Neural cell (in vitro differentiated cells): Measurements from ENCODE around the gene TAF3. TPM values are rescaled to one million over a fixed set of nuclear protein-coding genes. Genes with fewer than 3 reads are reported as not detected.

Experiments used
- H2AFZ ChIP-seq: fragments of 200-600, 300-800 bp; sonication (generic), shearing (Covaris generic); 2 replicates; pipeline ENCODE4 v1.6.0; 2014; ENCODE audit warnings: low read depth, mild to moderate bottlenecking, antibody characterized with exemption, low read length, moderate library complexity
- H3F3A ChIP-seq: fragments of 200-600 bp; shearing (Covaris generic); 2 replicates; pipeline ENCODE4 v1.6.1; 2016; ENCODE audit warnings: mild to moderate bottlenecking, moderate library complexity, mixed read lengths, antibody characterized with exemption, low read length; ENCODE audit not compliant: insufficient read depth, poor library complexity, severe bottlenecking
- H3K27ac ChIP-seq: fragments of 200-600, 300-800 bp; sonication (generic), shearing (Covaris generic); 2 replicates; pipeline ENCODE4 v1.5.1; 2014; ENCODE audit warnings: mild to moderate bottlenecking, low read length, moderate library complexity
- H3K27me3 ChIP-seq: fragments of 300-800, 200-600 bp; sonication (generic), shearing (Covaris generic); 2 replicates; pipeline ENCODE4 v1.6.0; 2014; ENCODE audit warnings: mild to moderate bottlenecking, low read depth, low read length, moderate library complexity; ENCODE audit not compliant: insufficient read depth
- H3K36me3 ChIP-seq: fragments of 300-800, 200-600 bp; sonication (generic), shearing (Covaris generic); 2 replicates; pipeline ENCODE4 v1.5.1; 2014; ENCODE audit warnings: mild to moderate bottlenecking, antibody characterized with exemption, low read length, moderate library complexity; ENCODE audit not compliant: insufficient read depth
- H3K4me2 ChIP-seq: fragments of 300-800, 200-600 bp; sonication (generic), shearing (Covaris generic); 2 replicates; pipeline ENCODE4 v1.6.0; 2014; ENCODE audit warnings: mild to moderate bottlenecking, low read length
- H3K4me3 ChIP-seq: fragments of 300-800, 200-600 bp; sonication (generic), shearing (Covaris generic); 2 replicates; pipeline ENCODE4 v1.5.1; 2014; ENCODE audit warnings: mild to moderate bottlenecking, low read length, moderate library complexity
- H3K79me2 ChIP-seq: fragments of 200-600 bp; shearing (Covaris generic); replicated peaks from 2 replicates; pipeline ENCODE4 v1.6.0; 2014; ENCODE audit warnings: mild to moderate bottlenecking, low read length, moderate library complexity; ENCODE audit not compliant: insufficient read depth
- H3K9ac ChIP-seq: fragments of 300-800, 200-600 bp; sonication (generic), shearing (Covaris generic); 2 replicates; pipeline ENCODE4 v1.6.1; 2016; ENCODE audit warnings: mild to moderate bottlenecking, low read length, mixed read lengths
- H3K9me2 ChIP-seq: fragments of 200-600 bp; shearing (Covaris generic); 2 replicates; pipeline ENCODE4 v1.6.1; 2016; ENCODE audit warnings: mild to moderate bottlenecking, low read length, mixed read lengths; ENCODE audit not compliant: insufficient read depth
- H3K9me3 ChIP-seq: fragments of 200-600, 300-800 bp; sonication (generic), shearing (Covaris generic); 2 replicates; pipeline ENCODE4 v1.6.1; 2016; ENCODE audit warnings: mild to moderate bottlenecking, mixed run types, low read length, moderate library complexity, mixed read lengths
- H4K20me1 ChIP-seq: fragments of 200-600 bp; shearing (Covaris generic); 2 replicates; pipeline ENCODE4 v1.6.1; 2016; ENCODE audit warnings: mild to moderate bottlenecking, mixed run types; ENCODE audit not compliant: insufficient read depth
- CTCF ChIP-seq: fragments of 450-650 bp; IDR thresholded peaks from 2 replicates; pipeline ENCODE4 v1.5.1; 2014; ENCODE audit warnings: antibody characterized with exemption, mild to moderate bottlenecking, moderate library complexity; ENCODE audit not compliant: poor library complexity, severe bottlenecking
- EP300 ChIP-seq: fragments of 450-650 bp; conservative IDR thresholded peaks from 2 replicates; pipeline ENCODE4 v1.6.1; 2014; ENCODE audit warnings: antibody characterized with exemption, mild to moderate bottlenecking, moderate library complexity; ENCODE audit not compliant: poor library complexity, severe bottlenecking
- EZH2 ChIP-seq: fragments of 200-600, 300-800 bp; shearing (Covaris generic), sonication (generic); IDR thresholded peaks from 2 replicates; pipeline ENCODE4 v1.6.1; 2014; ENCODE audit warnings: antibody characterized with exemption, low read length, borderline replicate concordance, mild to moderate bottlenecking; ENCODE audit not compliant: insufficient read depth, poor library complexity, severe bottlenecking
- MXI1 ChIP-seq: fragments of 450-650 bp; conservative IDR thresholded peaks from 2 replicates; pipeline ENCODE4 v1.6.1; 2014; ENCODE audit warnings: antibody characterized with exemption, mild to moderate bottlenecking; ENCODE audit not compliant: poor library complexity, severe bottlenecking
- POLR2AphosphoS5 ChIP-seq: IDR thresholded peaks from 2 replicates; pipeline ENCODE4 v1.6.1; 2012
- RAD21 ChIP-seq: fragments of 450-650 bp; conservative IDR thresholded peaks from 2 replicates; pipeline ENCODE4 v1.6.1; 2014; ENCODE audit warnings: antibody characterized with exemption, mild to moderate bottlenecking, moderate library complexity
- REST ChIP-seq: IDR thresholded peaks from 2 replicates; pipeline ENCODE4 v1.6.1; 2012; ENCODE audit warnings: borderline replicate concordance
- SMC3 ChIP-seq: fragments of 450-650 bp; conservative IDR thresholded peaks from 2 replicates; pipeline ENCODE4 v1.6.1; 2014; ENCODE audit warnings: antibody characterized with exemption, mild to moderate bottlenecking, moderate library complexity; ENCODE audit not compliant: poor library complexity
- TAF1 ChIP-seq: IDR thresholded peaks from 2 replicates; pipeline ENCODE4 v1.6.1; 2012; ENCODE audit warnings: low read depth
- polyA plus RNA-seq: library from polyadenylated mRNA; depleted of rRNA; stranded (reverse); fragments of >200 nt; gene quantifications from 2 replicates; pipeline ENCODE4 v1.2.3, GENCODE V29; 2014

TAF3 gene
- polyA plus RNA-seq, 1 donor from 2014 or later = 2.0 TPM

GRCh38 chr10:7886056-7886455 is 67.8 kb downstream of the TAF3 start:
- no peak overlapping the region for H3K9ac ChIP-seq
- no peak overlapping the region for H3K4me3 ChIP-seq
- H3F3A ChIP-seq = no peaks in the 10 kb centered on the region
- no peak overlapping the region for H3K4me2 ChIP-seq
- H2AFZ ChIP-seq = no peak overlapping the region
- H3K27ac ChIP-seq = no peak overlapping the region
- no peaks in the 10 kb centered on the region for H3K9me3 ChIP-seq
- no peaks in the 10 kb centered on the region for H3K79me2 ChIP-seq
- H4K20me1 ChIP-seq = no peaks in the 10 kb centered on the region
- TF ChIP-seq EP300 (no peak), POLR2AphosphoS5 (no peak), REST (no peak), RAD21 (no peak), CTCF (no peak), SMC3 (no peak)
- no peaks in the 10 kb centered on the region for H3K9me2 ChIP-seq
- H3K27me3 ChIP-seq = no peaks in the 10 kb centered on the region
- H3K36me3 ChIP-seq = no peaks in the 10 kb centered on the region

- Histone ChIP-seq H3K9me3 (no peaks in the 10 kb centered on the region), H3K9me2 (no peaks in the 10 kb centered on the region), H3K27me3 (no peaks in the 10 kb centered on the region), H3F3A (no peaks in the 10 kb centered on the region), H3K27ac (no peak overlapping the region), H3K9ac (no peak overlapping the region), H3K4me2 (no peak overlapping the region), H3K79me2 (no peaks in the 10 kb centered on the region), H2AFZ (no peak overlapping the region), H4K20me1 (no peaks in the 10 kb centered on the region), H3K36me3 (no peaks in the 10 kb centered on the region), H3K4me3 (no peak overlapping the region)
- TF ChIP-seq MXI1 = no peak
- TF ChIP-seq TAF1 = no peak
- TF ChIP-seq CTCF = no peak
- TF ChIP-seq RAD21 = no peak
- no peak for TF ChIP-seq SMC3
- no peak for TF ChIP-seq POLR2AphosphoS5
- no peak for TF ChIP-seq EP300
- no peak for TF ChIP-seq EZH2
- no peak for TF ChIP-seq REST
Measured at GRCh38 chr10:7887174-7887816, 69.0 kb downstream of the TAF3 start.
